GM12878 (cell line): ENCODE measurements around the gene VSX2. TPM values are rescaled to one million over a fixed set of nuclear protein-coding genes. Genes with fewer than 3 reads are reported as not detected.

Experiments
- MAX ChIP-seq: IDR thresholded peaks from 2 replicates; pipeline ENCODE4 v1.6.1; 2012; ENCODE audit warnings: low read depth, low read length, improper control_type of control experiment
- MTA2 ChIP-seq: fragments of 450-650 bp; IDR thresholded peaks from 2 replicates; pipeline ENCODE4 v1.6.1; 2016; ENCODE audit warnings: low read depth, mild to moderate bottlenecking, moderate library complexity
- PAX5 ChIP-seq: IDR thresholded peaks from 2 replicates; pipeline ENCODE4 v1.6.1; 2011; ENCODE audit warnings: low read depth, low read length, borderline replicate concordance
- RB1 ChIP-seq: fragments of 450-650 bp; formaldehyde crosslinking; IDR thresholded peaks from 2 replicates; pipeline ENCODE4 v1.6.1; 2017; ENCODE audit warnings: mild to moderate bottlenecking, borderline replicate concordance
- ZNF592 ChIP-seq: fragments of 450-650 bp; IDR thresholded peaks from 2 replicates; pipeline ENCODE4 v1.6.1; 2017; ENCODE audit warnings: mild to moderate bottlenecking, moderate library complexity
- polyA plus RNA-seq, 11 experiments: library from polyadenylated mRNA; depleted of rRNA in 4 of 11; unstranded in 6 of 11; stranded (reverse) in 5 of 11; fragments of >200 nt; fragmentation: Nextera tagmentation in 4 of 11; fragmentation: Illumina TruSeq in 1 of 11; extraction: Ambion mirVana in 4 of 11; extraction: Trizol in 1 of 11; gene quantifications; 1 replicate in 1 of 11; 2 replicates in 10 of 11; pipeline versions ENCODE4 v1.2.1 to v1.2.3, GENCODE V29; 2011 to 2016; ENCODE audit warnings: inconsistent platforms in 2 of 11, missing spikeins in 2 of 11, low read depth in 1 of 11
- total RNA-seq, 4 experiments: library from RNA; depleted of rRNA in 3 of 4; stranded (reverse); fragments of >200 nt in 3 of 4; fragmentation: Illumina TruSeq in 1 of 4; extraction: Trizol in 1 of 4; gene quantifications; 2 replicates each; pipeline versions ENCODE4 v1.2.1 to v1.2.3, GENCODE V29; 2013 to 2021

Gene VSX2
- total and polyA plus RNA-seq, 10 of the 15 experiments (the other 5 are each of a cell fraction or from before 2014, with no cell fraction given), result 0.04 to 0.05 TPM; not detected in 8

GRCh38 chr14:74257078-74257940 is 18.1 kb downstream of the VSX2 start (continued):
- TF ChIP-seq ZNF592 (0 out of 2 replicates have a peak, but pooled peaks have one; percentile 17), RB1 (peak; percentile 85; the same call in 1 of the 2 replicates), PAX5 (0 out of 2 replicates have a peak, but pooled peaks have one; percentile 18), MTA2 (no peak), MAX (no peak)
